ENCODE measurements around the gene COPS7A.

The COPS7A gene

GRCh38 chr12:6750506-6750905 lies 26.7 kb downstream of the COPS7A start:
- no peak for DNase-seq (ENCODE audit: low read depth in 2 of 2)

DNA sequence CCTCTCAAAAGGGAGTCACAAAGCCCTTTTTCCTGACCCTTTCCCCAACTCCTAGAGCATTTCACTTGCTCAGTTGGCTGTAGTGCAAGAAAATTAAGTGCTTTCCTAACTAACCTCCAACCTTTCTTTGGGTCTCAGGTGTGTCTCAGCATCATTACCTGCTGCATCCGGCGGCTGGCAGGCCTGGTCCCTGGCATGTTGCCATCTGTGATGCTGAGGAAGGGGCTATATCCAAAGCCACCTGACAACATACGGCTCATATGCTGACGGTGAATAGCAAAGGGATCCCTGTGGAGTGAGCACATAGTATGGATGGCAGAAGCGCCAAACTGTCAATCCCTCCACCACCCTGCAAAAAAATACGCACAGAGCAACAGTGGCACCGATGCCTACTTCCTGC lies 27.9 kb downstream of the COPS7A start:
- DNase-seq (ENCODE audit: low read depth in 2 of 2): no peak

DNA sequence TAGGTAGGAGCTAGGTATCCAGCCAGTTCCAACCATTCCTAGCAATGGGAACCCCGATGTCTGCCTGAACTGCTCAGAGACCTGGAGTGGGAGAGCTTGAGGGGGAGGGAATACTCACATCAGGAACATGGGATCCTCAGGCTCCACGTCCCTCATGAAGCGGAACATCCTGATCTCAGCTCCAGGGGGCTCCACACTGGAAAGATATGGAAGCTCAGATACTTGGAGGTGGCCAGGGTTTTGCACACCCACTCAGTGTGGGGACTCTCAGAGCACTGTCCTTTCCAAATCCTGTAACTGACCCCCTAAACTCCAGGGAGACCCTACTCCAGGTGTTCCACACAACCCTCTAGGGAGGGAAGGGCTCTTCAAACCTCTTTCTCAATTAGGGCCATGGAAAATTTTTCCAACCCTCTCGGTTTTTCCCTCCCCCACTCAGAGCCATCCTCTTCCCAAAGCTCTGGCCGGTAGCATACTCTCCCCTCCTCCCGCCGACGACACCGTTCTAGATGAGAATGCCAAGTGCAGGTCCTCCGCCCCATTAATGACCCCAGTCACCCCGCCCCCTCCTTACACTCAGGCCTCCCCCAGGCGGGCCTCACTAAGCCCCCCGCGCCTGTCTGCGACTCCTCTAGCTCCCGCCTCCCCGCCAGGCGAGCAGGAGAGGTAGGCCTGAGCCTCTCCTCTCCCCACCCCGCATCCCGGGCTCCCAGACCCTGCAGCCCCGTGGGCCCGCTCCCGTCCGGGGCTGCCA lies 28.5 kb downstream of the COPS7A start:
- no peak for DNase-seq (ENCODE audit: low read depth in 2 of 2)

- DNase-seq (ENCODE audit: low read depth in 2 of 2): peak; percentile 96 to 97
Measured at GRCh38 chr12:6752921-6753771, 29.3 kb downstream of the COPS7A start, which contains the start of gene MLF2. Gene MLF2, minus strand, starts transcription at chr12:6753141. Its CDS starts 807 bp downstream, at chr12:6752334.

- DNase-seq (ENCODE audit: low read depth in 2 of 2): no peak
Measured at GRCh38 chr12:6753772-6754356, 30.0 kb downstream of the COPS7A start.

- no peak for DNase-seq (ENCODE audit: low read depth in 2 of 2)
Measured at GRCh38 chr12:6754411-6754810, 30.6 kb downstream of the COPS7A start.

DNA sequence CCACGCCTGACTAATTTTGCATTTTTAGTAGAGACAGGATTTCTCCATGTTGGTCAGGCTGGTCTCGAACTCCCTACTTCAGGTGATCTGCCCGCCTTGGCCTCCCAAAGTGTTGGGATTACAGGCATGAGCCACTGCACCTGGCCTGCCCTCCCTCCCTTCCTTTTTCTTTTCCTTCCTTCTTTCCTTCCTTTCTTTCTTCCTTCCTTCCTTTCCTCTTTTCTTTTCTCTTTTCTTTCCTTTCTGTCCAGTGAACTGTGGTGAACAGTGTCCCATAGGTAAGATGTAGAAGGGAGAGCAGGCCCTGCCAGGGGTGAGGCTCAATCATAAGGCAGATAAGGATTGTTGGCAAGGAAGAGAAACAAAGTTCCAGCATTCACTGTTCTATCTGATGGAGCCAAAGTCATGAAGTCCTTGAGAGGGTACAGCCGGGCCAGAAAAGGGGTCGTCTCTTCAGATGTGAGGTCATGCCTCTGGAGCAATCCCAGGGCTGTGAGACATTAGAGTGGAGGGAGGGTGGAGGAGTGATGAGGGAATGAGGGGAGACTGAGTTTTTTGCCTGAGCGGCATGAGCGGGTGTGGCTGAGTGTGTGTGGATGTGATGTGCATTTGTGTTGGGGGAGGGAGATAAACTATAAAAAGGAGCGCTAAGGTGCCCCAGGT lies 33.3 kb downstream of the COPS7A start:
- DNase-seq (ENCODE audit: low read depth in 2 of 2): no peak

- DNase-seq (ENCODE audit: low read depth in 2 of 2): no peak
Measured at GRCh38 chr12:6758506-6759095, 34.8 kb downstream of the COPS7A start.

DNA sequence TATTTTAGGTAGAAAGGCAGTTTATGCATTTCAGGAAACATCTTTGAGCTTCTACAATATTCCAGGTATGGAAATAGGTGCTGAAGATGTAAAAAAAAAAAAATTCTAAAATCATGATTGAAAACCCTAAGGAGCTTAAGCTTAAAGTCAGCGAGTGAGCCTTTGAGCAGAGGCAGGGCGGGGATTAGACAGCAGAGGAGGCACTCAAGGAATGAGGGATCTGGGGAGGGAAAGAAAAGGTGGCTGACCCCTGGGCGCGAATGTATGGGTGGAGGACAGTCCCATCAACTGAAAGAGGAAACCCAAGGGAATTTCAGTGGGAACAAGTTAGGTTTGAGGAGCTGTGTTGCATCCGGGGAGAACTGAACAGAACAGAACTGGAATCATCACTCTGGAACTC lies 35.9 kb downstream of the COPS7A start:
- no peak for DNase-seq (ENCODE audit: low read depth in 2 of 2)

DNA sequence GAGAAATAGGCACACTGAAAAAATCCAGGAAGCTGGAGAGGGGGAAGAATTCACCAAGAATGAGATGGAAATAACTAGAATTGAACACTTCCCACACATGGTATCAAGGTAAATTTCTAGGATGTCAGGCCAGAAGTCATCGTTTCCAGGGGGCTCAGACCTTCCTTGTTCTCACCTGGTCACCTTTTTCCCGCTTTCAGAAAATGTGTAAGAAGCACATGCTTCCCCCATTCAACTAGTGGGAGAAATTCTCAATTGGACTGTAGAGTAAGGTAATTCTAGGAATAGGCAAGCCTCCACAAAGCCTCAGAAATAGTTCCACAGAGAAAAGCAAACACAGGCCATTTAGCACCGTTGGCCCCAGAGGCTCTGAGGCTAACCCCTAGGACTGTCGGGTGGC lies 39.5 kb downstream of the COPS7A start:
- no peak for DNase-seq (ENCODE audit: low read depth in 2 of 2)

DNA sequence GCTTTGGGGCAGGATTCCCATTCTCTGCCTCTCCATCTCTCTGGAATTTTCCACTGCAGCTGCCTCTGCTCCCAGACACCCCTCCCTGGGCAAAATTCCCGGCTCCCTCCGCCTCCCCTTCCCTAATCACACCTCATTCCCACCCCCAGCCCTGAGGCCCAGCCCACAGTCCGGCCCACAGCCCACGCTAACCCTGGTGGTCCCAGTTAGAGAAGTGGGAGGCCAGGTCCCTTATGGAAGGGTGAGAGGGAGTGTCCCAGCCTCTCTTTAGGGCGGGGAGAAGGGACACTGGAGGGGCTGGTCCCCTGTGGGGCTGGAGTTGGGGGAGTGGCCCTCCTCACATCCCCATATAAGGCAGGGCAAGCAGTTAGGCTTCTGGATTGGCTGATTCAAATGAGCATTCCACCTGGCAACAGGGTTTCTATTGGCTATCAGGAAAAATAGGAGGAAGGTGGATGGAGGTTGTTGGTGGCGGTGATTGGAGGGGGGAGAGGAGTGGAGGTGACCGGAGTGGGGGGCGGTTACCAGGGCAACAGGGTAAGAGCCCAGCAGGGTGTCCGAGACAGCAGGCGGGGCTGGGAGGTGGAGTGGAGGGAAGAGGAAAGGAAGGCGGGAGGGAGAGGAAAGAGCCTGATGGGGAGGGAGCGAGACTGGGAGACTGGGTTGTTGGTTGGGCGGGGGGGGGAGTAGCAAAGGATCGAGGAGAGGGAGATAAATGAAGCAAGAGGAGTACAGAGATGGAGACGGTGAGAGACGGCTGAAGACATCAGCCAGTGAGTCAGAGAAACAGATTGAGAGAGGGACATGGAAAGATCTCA lies 40.4 kb downstream of the COPS7A start:
- DNase-seq (ENCODE audit: low read depth in 2 of 2): no peak

GRCh38 chr12:6765048-6765633 lies 41.3 kb downstream of the COPS7A start:
- DNase-seq (ENCODE audit: low read depth in 2 of 2): no peak

DNA sequence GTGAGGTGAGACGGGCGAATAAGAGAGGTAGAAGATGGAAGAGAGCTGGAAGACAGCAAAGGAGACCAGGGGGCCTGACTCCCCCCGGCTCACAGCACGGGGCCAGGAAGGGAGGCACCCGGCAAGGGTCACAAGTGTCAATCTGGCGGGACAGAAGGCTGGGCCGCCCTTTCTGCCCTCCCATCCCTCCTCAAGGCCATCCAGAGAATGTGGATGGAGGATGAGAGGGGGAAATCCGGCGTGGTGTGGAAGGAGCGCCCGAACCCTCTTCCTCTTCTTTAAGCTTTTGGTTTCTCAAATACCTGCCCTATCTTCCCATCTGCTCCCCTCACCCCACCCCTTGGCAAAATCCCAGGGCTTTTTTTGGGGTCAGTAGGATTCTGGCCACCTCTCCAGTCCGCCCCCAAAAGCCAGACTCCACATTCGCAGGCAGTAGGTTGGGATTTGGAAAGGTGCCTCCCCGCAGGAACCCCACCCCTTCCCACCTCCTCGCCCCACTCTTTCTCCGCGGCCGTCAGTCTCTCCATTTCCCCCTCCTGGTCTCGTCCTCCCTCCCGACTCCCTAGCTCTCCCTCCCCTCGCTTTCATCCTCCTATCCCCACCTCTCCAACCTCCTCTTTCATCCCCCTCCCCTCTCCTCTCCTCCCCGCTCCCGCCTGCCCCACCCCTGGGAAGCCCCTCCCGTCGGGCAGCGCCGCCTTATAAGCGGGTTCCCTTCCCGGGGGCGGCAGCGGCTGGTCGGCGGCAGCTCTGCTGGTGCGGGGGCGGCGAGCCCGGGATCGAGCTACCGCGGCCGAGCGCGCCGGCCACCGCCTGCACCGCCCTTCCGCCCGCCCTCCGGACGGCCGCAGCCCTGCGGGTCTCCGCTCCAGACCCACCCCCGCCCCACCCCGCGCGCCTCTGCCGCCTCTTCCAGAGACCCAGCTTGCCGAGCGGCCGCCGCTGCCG lies 42.1 kb downstream of the COPS7A start, which contains the start of gene PTMS:
Gene PTMS, plus strand, starts transcription at position 730 of the 948 bp plus-strand sequence. CDS start 343 bp downstream, outside the sequence.
- DNase-seq (ENCODE audit: low read depth in 2 of 2): no peak

DNA sequence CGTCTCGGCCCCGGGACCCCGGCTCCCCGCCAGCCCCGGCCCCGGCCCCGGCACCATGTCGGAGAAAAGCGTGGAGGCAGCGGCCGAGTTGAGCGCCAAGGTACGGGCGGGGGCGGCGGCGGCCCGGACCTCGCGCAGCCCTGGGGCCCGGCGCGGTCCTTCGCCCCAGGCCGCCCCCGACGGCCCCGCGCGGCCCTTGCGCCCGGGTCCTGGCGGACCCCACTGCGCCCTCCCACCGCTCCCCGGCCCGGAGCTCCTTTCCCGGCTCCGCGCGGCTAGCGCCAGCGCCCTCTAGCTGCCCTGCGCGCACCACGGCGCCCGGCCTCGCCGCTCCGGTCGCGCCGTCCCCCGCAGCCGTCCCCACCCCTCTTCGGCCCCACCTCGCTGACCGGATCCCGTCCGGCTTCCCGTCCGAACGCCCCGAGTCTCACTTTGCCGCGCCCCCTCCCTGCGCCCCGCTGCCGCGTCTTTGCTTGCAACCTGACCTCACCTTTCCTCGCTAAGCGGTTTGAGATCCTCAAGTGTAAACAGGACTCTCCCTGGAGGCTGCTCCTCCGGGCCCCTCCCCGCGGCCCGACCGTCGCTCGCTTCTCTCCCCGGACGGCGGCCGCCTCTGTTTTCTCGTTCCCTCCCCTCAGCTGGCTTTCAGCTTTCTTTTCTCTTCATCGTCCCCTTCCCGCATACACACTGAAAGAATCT lies 43.0 kb downstream of the COPS7A start:
- DNase-seq (ENCODE audit: low read depth in 2 of 2): peak in 1 of 2 donors; percentile 53

GRCh38 chr12:6767353-6768319 lies 43.8 kb downstream of the COPS7A start:
- DNase-seq (ENCODE audit: low read depth in 2 of 2): no peak

DNA sequence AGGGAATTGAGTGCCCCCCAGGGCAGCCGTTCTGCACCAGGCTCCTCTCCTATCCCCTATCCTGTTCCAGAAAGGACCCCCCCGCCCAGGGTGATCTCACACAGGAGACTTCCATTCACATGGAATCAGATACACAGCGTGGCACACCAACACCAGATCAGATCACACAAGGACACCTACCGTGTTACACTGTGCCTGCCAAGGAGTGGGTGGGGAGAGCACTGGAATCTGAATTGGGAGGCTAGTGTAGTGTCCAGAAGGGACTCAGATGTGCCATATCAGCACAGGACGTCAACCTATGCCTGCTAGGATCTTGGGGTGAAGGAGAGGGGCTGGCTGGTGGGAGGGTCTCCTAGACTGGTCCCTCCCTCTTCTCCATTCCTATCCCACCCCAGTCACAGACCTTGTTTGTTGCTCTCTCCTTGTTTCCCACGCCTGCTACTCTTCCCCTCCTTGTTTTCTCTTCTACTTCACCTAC lies 44.6 kb downstream of the COPS7A start:
- no peak for DNase-seq (ENCODE audit: low read depth in 2 of 2)

GRCh38 chr12:6768990-6769389 lies 45.1 kb downstream of the COPS7A start:
- DNase-seq (ENCODE audit: low read depth in 2 of 2): no peak
